Mammary epithelial cell (primary cell): ENCODE results near the gene MCU.

ENCODE experiments used
- CTCF ChIP-seq, 2 donors: IDR thresholded peaks in 1 of 2; conservative IDR thresholded peaks in 1 of 2; 2 replicates each; pipeline ENCODE4 v1.5.1; 2011 to 2012; ENCODE audit warnings: inconsistent platforms in 2 of 2, low read length in 2 of 2, mild to moderate bottlenecking in 2 of 2, control low read depth in 1 of 2, low read depth in 1 of 2; ENCODE audit not compliant: insufficient read depth in 1 of 2; ENCODE audit errors: extremely low read depth in 1 of 2
- EZH2 ChIP-seq: IDR thresholded peaks from 2 replicates; pipeline ENCODE4 v1.6.1; 2012; ENCODE audit warnings: low read length, inconsistent platforms, borderline replicate concordance

- TF ChIP-seq CTCF (conservative IDR thresholded peaks at IDR 0.05 in 1 of 2, IDR thresholded peaks at IDR 0.05 in 1 of 2; ENCODE audit: extremely low read depth in 1 of 2, insufficient read depth in 1 of 2, low read depth in 1 of 2, low read length in 2 of 2) = no peak
- TF ChIP-seq EZH2 = no peak
Measured at GRCh38 chr10:72756674-72757385, 64.9 kb downstream of the MCU start.
